Left ventricle myocardium superior (tissue), 1 donor: ENCODE data around the gene NXF1. TPM values are rescaled to one million over a fixed set of nuclear protein-coding genes. Genes with fewer than 3 reads are reported as not detected.
A peak's percentile ranks its signal among the peaks of the same experiment; 100 is the strongest.
"Not testable (repeated sequence)": the region's sequence is repeated elsewhere in the genome, so short reads cannot be mapped to it uniquely, and the experiment has no call there.

Experiments used
- ATAC-seq: fragments of 200-7000 bp; cut with Tn5 transposase; one replicate; pipeline ENCODE4 v1.9.1; 2020; ENCODE audit warnings: mild to moderate bottlenecking, moderate library complexity
- DNase-seq: peaks from one replicate; pipeline ENCODE4 v3.0.0-alpha.2; 2020
- intact Hi-C: fragments of 100-400 bp; cut with micrococcal nuclease; formaldehyde crosslinking; loops from one replicate; pipeline ENCODE4 v1.11.0; 2022
- total RNA-seq: library from RNA; stranded (reverse); fragmentation: NEBNext Ultra II Directional; extraction: Animal tissue kit (Norgen Biotek cat#: 25700); gene quantifications from one replicate; pipeline ENCODE4 v1.2.1, GENCODE V29; 2021
- donor health status: DM: no; HTN: yes; CAD: no; lungs with severe emphysema.

The NXF1 gene
- total RNA-seq, 1 donor from 2014 or later = 49.6 TPM

DNA sequence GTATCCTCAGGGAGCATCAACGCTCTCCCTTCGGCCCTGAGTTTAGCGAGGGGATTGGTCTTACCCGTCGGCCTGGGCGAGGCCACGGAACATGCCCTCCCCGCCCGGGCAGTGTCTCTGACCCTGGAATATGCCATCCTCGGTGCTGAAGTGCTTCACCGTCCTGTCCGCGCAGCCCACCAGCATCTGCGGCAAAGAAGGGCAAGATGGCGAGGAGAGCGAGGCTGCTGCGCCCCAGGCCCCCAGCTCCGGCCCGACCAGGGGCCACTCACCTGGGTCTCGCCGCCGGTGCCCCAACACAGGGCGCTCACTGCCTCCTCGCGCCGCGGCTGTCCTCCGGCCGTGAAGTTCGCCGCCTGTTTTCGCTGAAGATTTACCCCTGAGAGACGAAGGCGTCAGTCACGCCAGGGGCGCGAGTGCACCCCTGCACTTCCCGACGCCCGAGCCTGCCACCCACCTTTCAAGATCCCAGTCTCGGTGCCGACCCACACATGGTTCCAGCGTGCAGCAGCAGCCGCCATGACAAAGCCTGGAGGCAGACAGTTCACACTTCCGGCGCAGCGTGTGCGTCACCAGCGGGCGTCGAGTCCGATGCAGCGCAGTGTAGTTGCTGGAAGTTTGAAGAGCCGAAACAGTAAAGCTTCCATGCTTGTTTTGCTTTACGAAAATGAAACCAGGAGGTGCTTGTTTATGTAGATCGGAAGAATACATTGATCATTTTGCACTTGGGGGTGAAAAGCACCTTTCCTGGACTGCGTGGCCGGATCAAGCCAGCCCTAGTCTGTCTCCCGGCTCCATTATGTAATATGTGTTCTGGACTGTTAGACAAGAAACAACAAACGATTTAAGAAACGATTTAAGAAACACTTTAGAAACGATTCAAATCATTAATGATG is 34.1 kb upstream of the NXF1 start, which contains the start of gene WDR74:
Gene WDR74 (minus strand): TSS at position 541 of the 896 bp plus-strand sequence. CDS start 20 bp downstream, at position 521.
- intact Hi-C loops = no loop called here
- peak; percentile 70 for ATAC-seq
- DNase-seq = peak; percentile 95

DNA sequence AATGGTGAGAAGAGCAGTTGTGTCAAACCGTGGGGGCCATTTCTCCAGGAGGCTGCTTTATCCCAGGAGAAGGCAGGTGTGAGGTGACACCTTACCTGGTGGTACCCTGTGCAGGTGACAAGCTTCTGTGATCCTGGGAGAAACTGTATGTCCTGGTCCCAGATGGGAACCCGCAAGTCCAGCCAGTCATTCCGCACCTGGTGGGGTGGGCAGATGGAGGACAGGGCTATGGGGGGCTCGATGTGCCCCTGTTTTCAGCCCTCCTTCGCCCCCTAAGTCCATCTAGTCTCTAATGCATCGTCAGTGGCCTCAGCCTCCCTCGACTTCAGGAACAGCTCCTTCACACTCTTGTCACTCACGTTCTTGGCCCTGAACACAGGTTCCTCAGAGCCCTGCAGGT is 30.1 kb upstream of the NXF1 start:
- intact Hi-C loops = no loop called here
- ATAC-seq (no peak), DNase-seq (no peak)

DNA sequence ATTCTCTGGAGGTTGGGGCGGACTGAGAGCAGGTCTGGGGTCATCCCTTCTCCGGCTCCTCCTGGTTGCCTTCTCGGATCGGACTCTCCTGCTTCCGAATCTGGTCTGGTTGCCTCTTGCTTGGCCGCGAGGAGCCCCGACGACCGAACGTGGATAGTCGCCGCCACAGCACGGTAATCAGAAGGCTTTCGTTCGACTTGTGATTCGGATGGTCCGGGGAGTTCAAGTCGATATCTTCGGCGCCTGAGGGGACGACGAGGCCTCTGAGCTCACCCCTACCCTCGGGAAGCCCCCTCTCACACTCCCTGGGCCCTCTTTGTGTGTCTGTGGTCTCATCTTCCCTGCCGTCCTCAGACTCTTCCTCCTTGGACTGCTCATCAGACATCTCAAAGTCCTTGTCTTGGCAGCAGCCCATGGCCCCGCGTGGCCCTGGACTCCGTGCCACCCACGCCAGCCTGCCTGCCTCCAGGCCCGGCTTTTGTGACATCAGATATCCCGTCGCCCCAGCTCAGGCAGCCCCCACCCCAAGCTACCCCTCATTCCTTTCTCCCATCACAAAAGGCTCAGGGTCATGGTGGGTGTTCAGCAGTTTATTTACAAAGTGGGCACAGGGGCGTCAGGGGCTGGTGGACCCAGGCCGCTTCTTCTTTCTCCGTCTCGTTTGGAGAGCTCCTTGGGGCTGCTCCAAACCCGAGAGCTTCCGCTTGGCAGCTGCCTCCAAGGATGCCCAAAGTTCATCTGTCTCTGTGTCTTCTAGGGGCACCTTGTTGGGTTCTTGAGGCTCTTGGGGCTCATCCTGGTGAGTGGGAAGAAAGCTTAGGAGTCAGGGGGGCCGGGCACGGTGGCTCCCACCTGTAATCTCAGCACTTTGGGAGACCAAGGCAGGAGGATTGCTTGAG is 27.3 kb upstream of the NXF1 start, which contains the start of gene TEX54:
Gene TEX54 (minus strand): TSS at position 506 of the 899 bp plus-strand sequence.
- ATAC-seq = peak; percentile 5
- DNase-seq = peak; percentile 48
- intact Hi-C loops = no loop called here

DNA sequence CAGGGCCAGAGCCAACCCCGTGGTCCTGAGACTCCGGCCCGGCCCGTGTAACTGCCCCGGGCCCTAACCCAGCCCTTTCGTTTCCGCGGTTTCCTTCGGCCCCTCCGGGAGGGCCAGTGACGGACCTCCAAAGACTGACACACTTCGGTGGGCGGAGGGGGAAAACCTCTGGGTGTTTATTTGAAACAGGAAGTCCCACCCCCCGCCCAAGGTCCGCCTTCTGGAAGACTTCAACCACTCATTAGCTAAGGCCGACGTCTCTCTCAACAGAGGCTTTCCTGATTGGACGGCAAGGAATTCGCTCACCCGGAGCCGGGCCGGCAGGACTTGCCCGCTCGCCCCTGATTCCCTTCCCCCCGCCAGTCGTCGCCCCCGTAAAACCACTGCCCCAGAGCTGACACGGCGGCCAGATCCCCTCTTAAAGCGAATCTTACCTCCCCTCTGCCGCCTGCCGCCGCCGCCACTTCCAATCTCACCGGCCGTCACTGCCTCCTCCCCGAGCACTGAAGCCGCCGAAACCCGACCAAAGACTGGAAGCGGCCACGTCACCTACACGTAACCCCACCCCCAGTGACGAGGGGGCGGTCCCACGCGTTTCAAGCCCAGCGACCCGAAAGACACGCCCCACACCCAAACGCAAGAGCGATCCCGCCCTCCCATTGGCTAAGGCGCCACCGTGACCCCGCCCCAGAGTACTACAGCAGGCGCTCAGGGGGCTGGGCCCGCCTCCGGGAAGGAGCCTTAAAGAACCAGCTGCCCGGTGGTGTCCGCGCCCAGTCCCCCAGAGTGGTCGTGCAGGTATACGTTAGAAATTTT is 26.5 kb upstream of the NXF1 start, which contains the start of gene STX5:
Gene STX5 (minus strand): TSS at position 532 of the 816 bp plus-strand sequence. CDS start 808 bp downstream, outside the sequence.
- ATAC-seq = peak; percentile 98
- intact Hi-C loops = no loop called here
- peak; percentile 100 for DNase-seq

DNA sequence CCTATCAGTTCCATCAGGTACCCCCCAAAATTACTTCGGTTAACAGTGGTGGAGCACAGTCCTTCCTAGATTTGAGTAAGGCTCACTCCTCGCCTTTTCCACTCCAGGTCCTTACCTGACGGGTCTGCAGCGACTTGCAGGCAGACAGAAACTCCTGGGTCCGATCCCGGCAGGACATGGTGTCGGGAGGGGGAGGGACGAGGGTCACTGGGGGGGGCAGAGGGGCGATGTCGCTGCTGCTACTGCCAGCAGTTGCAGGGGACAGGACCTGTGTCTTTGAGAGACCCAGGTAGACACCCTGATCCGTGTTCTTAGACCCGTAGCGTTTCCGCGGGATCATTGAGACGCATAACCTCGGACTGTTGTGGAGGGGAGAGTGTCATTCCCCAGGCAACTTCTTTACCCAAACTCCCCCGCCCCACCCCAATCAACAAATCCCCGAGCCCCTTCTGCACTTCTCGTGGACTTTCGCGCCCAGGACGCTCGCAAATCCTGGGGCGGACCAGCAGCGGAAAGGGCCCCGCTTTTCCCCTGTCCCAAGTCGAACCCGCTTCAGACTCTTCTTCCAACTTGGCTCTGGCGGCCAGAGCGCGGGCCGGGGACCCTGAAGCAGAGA is 25.8 kb upstream of the NXF1 start:
- no peak for DNase-seq
- ATAC-seq = no peak

DNA sequence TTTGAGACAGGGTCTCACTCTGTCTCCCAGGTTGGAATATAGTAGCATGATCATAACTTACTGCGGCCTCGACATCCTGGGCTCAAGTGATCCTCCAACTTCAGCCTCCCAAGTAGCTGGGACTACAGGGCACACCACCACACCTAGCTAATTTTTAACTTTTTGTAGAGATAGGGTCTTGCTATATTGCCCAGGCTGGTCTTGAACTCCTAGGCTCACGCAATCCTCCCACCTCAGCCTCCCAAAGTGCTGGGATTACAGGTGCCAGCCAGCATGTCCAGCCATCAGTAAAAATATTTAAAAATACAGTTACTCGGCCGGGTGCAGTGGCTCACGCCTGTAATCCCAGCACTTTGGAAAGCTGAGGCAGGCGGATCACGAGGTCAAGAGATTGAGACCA is 22.9 kb upstream of the NXF1 start:
- DNase-seq, intact Hi-C loops, ATAC-seq: not testable (repeated sequence)

More for the DNA sequence above, 25.8 kb upstream of the NXF1 start:
- intact Hi-C loops = no loop called here

DNA sequence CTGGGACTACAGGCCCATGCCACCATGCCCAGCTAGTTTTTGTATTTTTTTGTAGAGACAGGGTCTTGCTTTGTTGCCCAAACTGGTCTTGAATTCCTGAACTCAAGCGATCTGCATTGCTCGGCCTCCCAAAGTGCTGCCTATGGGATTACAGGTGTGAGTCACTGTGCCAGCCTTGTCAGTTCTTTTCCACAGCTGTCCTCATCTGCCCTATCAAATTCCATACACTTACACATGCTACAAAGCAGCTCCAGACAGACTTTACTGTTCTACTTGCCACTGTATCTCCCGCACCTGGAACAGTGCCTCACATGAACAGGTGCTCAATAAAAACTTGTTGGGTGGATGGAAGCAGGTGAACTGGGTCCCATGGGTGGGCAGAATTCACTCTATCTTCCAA is 18.4 kb upstream of the NXF1 start:
- intact Hi-C loops = no loop called here
- DNase-seq (no peak), ATAC-seq (no peak)

DNA sequence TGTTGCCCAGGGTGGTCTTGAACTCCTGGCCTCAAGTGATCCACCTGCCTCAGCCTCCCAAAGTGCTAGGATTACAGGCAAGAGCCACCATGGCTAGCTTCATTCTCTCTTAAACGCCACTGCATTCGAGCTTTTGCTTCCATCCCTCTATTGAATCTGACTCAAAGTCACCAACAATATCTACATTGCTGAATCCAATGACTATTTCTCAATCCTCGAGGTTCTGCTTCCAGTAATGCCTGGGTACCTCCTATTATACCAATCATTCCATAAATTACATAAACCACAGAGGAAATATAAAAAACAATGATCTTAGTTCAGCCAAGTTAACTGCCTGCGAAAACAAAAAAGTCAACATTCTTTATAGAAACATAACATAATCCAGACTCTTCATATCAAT is 11.9 kb upstream of the NXF1 start:
- intact Hi-C loops = no loop called here
- ATAC-seq = no peak
- no peak for DNase-seq

DNA sequence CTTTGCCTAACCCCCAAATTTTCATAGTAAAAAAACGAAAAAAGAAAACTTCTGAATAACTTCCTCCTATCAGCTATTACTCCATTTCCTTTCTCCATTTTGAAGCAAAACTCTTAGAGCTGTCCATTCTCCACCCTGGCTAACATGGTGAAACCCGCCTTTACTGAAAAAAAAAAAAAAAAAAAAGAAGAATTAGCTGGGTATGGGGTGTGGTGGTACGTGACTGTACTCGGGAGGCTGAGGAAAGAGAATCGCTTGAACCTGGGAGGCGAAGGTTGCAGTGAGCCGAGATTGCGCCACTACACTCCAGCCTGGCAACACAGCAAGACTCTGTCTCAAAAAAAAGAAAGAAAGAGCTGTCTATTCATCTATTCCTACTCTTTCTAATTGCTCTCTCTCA is 11.3 kb upstream of the NXF1 start:
- ATAC-seq (no peak), DNase-seq (no peak)
- intact Hi-C loops = no loop called here

DNA sequence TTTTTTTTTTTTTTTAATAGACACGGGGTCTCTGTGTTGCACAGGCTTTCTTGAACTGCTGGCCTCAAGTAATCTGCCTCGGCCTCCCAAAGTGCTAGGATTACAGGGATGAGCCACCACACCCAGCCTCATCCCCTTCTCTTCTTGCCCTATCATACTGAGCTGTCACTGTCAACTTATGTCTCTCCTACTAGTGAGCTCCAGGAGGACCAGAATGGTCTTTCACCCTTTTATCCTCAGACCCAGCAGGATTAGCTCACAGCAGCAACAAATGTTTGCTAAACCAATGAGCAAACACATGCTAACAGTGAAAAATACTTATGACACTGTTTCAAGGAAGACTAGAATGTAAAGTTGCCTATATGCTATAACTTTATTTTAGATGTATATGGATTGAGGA is 6.4 kb upstream of the NXF1 start:
- DNase-seq (no peak), ATAC-seq (no peak)
- intact Hi-C loops = no loop called here

DNA sequence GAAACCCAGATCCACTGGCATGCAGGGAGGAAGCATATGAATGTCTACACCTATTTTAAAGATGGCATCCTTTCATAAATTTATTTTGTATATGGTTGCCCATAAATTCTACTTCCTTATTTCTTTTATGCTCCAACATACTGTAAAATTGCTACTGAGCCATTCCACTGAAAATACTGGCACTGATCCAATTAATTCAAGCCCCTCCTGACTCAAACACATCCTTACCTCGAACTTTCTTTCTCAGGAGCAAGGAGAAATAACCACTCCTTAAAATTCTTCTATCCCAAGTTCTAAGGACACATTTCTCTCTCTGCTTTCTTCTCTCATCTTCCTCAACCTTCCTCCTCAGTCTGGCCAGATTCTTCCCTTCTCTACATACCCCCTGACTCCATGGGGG is 5.5 kb upstream of the NXF1 start:
- ATAC-seq (no peak), DNase-seq (no peak)
- intact Hi-C loops = no loop called here

DNA sequence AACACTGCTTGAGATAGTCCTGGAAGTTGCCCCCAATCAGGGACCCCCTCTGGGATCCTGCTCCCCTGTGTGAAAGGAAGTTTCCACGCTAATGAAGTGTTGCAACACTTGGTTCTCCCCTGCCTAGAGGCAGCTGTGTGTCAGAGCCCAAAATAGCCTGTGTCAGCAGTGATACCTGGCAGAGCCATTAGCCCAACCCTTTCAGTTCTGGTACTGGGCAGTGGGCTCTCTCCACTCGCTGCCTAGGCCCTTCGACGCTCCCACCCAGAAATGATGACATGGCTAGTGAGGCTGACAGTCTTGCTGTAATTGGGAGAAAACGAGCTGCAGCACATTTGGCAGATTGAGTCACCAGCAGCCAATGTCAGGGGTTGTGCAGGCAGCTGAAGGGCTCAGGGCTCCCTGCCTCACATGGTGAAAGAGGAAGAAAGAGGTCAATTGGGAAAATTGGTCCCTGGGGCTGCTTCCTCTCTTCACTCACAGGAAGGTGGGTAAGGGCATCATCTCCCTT is 1.4 kb upstream of the NXF1 start:
- DNase-seq (no peak), ATAC-seq (peak; percentile 66)
- intact Hi-C loops = no loop called here

DNA sequence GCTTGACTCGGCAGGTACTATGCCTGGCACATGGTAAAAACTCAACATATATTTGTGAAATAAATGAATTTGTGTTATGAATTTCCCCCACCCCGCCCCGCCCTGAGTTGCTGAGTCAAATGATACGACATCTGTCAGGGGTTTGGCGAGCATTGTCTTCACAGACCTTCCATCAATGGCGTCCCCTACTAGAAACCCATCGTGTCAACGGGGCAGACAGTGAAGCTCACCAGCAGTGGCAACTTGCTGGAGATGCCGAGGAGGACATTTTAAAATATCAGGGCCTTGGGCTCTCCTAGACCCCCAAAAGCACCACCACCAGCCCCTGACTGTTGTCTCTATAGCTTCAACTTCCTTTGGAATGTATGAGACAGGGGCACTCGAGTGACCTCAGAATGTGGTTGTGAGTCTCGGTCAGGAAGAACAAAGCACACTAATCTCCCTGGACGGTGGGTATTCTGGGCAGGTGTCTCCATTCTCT is 761 bp upstream of the NXF1 start:
- DNase-seq (no peak), ATAC-seq (peak; percentile 8)
- intact Hi-C loops = no loop called here

DNA sequence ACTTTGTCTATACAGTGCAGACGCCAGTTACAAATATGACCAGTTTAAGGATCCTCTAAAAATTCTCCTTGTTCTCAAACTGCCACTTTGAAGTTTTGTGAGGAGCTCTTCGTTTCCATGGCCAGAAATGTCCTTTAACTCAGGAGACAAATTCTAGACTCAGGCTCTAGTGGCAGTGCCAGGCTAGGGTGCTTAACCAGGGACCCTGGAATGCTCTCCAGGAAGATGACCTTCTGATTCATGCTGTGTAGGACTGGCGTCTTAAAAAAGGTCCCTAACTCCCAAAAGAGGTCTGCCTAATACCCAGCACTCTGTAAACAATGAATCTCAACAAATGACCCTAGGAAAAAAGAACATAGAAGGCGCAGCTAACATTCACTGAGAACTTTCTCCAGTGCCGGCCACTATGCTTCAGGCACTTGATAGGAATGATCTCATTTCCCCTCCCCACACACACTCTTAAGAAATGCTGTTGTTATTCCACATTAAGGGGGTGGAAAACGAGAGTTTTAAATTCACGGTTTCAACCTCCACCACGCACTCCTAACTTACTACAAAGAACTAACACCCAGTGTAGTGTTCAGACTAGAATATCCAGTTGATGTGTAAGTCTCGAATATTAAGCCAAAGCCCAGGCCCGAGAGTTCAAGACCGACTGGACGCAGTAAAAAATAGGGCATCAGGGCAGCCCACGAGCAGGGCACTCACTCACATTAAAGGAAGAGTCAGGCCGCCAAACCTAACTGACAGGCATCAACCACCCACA is 747 bp downstream of the NXF1 start:
- intact Hi-C loops = no loop called here
- ATAC-seq (peak; percentile 1), DNase-seq (no peak)

DNA sequence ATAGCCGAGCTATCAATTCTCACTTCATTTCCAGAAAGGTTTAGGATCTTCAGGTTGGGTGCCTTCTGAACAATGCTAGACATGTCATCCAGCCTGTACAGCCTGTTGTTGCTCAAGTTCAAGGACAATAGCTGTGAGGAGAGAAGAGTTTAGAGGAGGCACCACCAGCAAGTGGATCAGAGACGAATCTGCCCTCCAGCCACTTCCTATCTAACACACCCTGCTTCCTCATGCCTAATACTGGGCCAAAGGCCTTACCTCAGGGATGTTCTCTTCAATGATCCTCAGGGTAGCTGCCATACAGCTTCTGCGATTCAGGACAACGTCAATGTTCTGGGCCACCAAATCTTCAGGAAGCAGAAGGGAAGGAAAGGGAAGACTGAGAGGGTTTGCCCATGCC is 4.2 kb downstream of the NXF1 start:
- intact Hi-C loops = no loop called here
- DNase-seq (no peak), ATAC-seq (no peak)

DNA sequence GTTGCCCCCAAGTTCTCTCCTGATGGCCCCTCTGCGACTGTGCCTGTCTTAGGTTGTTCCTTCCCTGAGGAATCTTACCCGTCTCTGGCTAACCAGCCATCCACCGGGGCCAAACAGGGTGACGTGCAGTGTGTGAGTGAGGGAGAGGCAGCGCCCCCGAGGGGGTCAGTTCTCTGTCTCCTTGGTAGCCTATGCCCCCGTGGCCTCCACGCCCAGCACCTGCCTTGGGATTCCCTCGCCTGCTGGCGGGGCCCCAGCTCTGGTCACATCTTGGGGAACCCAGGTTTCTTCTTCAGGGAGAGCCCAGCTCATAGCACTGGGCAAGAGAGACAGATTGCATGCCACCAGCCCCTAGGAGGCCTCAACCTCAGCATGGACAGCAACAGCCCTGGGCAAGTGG is 5.8 kb downstream of the NXF1 start:
- DNase-seq (no peak), ATAC-seq (no peak)
- intact Hi-C loops = no loop called here

DNA sequence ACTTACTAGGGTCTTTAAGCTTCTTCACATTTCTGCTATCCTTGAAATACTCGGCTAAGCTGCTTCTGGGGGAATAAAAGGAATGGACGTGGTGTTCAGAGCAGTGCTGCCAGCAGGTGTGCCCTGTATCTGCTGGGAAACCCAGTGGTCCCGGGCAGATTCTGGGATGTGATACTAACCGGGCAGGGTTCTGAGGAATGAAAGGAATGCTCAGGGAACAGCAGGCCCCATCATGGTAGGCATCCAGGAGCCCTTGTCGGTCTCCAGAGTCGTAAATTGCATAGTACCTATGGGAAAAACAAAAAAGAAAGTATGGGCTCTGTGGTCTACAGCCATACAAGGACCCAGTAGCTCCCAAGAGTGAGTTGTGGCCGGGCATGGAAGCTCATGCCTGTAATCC is 9.0 kb downstream of the NXF1 start:
- intact Hi-C loops = no loop called here
- ATAC-seq = no peak
- DNase-seq = no peak
